ENCODE results near the gene PDE7B. TPM values are rescaled to one million over a fixed set of nuclear protein-coding genes. Genes with fewer than 3 reads are reported as not detected.
"Not testable (repeated sequence)": the region's sequence is repeated elsewhere in the genome, so short reads cannot be mapped to it uniquely, and the experiment has no call there.

The PDE7B gene
- total RNA-seq, 1 experiment from 2014 or later: 27.1 TPM

- DNase-seq (ENCODE audit: extremely low read depth, low read depth): no peak
These were observed 239.4 kb downstream of the PDE7B start for GRCh38 chr6:136090929-136091328.

- no peak for DNase-seq (ENCODE audit: extremely low read depth, low read depth)
These were observed 241.4 kb downstream of the PDE7B start for GRCh38 chr6:136092897-136093296.

GRCh38 chr6:136093835-136094234 is 242.3 kb downstream of the PDE7B start:
- no peak for DNase-seq (ENCODE audit: extremely low read depth, low read depth)

- no peak for DNase-seq (ENCODE audit: extremely low read depth, low read depth)
These were observed 243.3 kb downstream of the PDE7B start for GRCh38 chr6:136094812-136095211.

DNA sequence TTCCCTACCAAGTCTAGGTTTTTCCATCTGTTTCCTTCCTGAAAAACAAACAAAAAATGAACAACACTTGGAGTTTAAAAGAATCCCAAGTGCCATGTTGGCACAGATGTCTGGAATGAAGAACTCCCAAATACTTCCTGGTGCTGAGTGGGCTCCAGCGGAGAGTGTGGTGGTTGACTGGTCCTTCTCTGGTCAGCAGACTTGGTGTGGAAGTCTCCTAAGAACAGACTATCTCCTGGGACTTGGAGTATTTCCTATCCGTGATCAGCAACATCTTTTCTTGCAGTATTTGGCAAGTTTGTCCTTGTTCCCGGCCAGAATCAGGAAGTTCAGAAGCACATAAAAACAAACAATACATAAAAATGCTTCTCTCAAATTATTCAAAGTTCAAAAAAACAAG is 244.5 kb downstream of the PDE7B start:
- DNase-seq (ENCODE audit: extremely low read depth, low read depth): no peak

DNA sequence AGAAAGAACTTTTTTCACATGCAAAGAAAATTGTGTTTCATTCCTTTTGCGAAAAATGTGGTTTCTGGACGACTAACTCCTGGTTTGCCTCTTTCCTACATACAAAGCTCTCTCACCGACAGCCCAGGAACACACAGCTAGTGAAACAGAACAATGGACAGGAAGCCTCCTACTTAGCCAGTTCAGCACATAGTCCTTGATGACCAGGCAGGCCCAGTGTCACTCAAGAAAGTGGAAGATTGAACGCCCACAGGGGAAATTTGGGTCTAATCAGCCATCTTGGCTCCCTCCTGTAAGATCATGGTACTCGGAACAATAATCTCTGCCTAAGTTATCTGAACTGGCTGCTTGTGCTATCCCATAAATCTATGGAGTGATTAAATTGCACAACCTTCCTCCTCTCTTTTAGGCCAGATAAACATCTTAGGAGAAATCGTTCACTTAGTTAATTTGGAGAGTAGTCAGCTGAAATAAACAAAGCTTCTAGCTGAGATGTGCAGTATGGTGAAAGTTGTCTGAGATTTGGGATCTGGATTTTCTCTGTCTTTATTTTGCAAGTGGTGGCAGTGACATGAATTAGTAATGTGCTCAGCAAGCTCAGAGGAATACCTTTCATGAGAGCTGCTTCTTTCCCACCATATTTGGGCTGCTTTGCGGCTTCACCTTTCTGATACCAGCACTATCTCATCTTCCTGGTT is 251.6 kb downstream of the PDE7B start:
- DNase-seq (ENCODE audit: extremely low read depth, low read depth): no peak

DNA sequence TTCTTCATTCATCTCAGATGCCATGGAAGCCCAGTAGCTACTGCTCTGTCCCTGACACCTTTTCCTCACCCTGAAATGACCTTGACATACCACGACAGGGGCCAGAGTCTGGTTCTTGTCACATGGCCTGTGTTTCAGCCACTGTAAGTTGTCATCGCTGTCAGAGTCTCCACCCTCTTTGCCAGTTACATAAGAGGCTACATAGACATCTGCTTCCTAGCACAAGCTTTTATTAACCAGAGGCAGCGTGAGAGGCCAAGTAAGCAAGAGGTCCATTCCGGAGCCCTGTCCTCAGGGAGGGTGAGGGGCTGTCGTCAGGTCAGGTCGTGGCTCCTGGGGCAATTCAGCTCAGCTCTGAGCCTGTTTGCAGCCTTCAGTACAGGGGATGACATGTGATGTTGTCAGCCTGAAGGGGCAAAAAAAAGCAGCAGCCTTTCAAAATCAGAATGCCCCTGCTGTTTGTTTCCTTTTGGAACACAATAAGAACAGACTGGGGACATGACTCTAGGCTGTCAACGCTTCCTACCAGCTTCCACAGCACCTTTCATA is 252.3 kb downstream of the PDE7B start:
- no peak for DNase-seq (ENCODE audit: extremely low read depth, low read depth)

- DNase-seq (ENCODE audit: extremely low read depth, low read depth): no peak
These were observed 253.1 kb downstream of the PDE7B start for GRCh38 chr6:136104556-136104955.

DNA sequence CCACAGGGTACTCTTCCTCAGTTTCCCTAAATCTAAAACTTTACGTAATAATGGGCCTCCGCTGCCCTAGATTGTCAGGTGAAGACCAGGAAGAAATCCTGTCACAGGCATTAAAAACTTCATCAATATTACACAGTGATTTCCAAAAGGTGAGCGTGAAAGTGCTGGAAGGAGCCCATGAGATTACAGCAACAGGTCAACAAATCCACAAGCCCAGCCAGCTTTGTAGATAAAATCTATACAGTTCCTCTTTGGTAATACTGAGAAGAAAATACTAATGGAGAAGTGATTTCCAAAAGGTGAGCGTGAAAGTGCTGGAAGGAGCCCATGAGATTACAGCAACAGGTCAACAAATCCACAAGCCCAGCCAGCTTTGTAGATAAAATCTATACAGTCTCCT is 254.3 kb downstream of the PDE7B start:
- not testable (repeated sequence) for DNase-seq (ENCODE audit: extremely low read depth, low read depth)

DNA sequence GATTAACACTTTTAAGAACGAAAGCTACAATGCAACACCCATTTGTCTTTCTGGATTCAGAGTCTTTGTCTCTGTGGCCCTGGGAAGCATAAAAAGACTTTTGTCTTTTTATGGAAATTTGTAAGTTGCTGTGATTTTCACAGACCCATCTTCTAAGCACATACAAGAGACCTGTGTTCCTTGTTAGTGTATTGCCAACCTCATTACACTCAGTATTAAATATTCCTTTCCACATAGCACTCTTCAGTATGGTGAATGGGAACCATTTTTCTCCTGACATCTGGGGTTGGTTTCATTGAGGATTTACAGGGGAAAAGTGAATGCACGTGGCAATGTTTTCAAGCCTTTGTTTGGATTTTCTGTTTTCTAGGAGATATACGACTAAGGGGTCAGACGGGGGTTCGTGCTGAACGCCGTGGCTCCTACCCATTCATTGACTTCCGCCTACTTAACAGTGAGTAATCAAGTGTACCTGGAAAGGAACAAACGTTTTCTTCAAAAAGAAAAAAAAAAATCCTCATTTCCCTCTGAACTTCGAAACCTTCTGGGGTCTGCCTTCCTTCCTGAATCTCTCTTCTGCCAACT is 257.0 kb downstream of the PDE7B start:
- no peak for DNase-seq (ENCODE audit: extremely low read depth, low read depth)

DNA sequence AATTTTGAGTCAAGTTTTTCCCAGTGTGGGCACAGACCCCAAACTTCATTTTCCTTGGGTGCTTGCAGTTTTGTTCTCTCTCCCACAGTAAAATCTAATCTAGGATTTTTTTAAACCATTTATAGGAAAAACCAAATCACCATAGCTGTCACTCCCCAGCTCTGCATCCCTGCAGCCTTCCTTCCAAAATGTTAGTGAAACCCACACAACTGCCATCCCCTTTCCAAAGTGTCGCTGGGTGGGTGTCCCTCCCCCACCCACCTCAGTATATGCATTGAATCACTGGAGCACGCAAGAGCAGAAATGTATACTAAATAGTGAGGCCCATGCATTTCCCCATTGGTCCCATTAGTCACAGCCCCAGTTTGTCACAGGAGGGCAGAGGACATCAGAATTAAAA is 260.3 kb downstream of the PDE7B start:
- no peak for DNase-seq (ENCODE audit: extremely low read depth, low read depth)

DNA sequence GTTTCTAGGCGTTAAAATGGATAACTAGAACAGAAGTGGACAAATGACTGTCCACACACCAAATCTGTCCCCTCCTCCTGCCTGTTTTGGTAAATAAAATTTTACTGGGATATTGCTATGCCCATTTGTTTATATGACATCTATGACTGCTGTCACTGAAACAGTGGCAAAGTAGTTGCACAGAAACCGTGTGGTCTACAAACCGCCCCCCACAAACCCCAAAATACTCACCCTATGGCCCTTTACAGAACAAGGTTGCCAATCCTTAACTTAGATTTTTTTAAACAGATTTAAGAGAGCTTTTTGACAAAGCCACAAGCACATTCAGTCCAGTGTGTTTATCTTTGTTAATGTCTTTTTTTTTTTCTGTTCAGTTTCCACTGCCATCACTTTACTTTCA is 260.8 kb downstream of the PDE7B start:
- no peak for DNase-seq (ENCODE audit: extremely low read depth, low read depth)

DNA sequence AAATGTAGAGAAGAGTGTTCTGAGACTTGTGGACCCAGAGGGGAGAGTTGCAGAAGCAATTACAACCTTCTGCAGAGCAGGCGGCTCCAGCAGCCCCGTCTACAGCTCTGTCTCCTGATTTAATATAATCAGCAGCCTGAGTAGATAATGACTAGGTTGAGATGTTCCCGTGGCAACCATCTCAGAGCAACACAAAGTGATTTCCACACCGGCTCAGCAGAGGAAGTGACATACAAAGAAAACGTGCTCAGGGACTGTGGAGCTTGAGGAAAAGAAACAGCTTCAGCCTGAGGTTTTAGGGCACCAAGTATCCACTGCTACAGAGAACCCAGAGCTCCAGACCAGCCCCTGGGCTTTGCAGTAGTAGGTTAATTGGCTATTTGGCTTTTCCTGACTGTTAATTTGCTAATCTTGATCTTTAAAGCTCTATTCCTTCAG is 262.3 kb downstream of the PDE7B start:
- DNase-seq (ENCODE audit: extremely low read depth, low read depth): no peak

- no peak for DNase-seq (ENCODE audit: extremely low read depth, low read depth)
These were observed 263.2 kb downstream of the PDE7B start for GRCh38 chr6:136114661-136115060.

DNA sequence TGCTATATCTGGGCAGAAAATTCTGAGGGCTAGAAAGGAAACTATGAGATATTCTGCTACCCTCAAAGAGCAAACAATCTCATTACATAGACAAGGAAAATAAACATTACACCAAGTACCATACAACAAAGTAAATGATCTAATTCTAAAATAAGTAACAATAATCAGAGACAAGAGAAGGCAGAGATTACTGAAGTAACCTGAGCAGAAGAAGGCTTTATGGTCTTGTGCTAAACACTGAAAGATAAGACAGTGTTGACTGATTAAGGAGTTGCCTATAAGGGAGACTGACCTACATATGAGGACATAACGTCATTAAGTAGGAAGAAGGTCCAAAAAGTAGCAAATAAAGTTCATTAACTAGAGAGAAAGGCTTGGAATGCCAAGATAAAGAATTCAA is 264.4 kb downstream of the PDE7B start:
- DNase-seq (ENCODE audit: extremely low read depth, low read depth): no peak

GRCh38 chr6:136117081-136117480 is 265.6 kb downstream of the PDE7B start:
- DNase-seq (ENCODE audit: extremely low read depth, low read depth): no peak

- no peak for DNase-seq (ENCODE audit: extremely low read depth, low read depth)
These were observed 267.3 kb downstream of the PDE7B start for GRCh38 chr6:136118787-136119186.

- no peak for DNase-seq (ENCODE audit: extremely low read depth, low read depth)
These were observed 272.0 kb downstream of the PDE7B start for GRCh38 chr6:136123468-136123867.

DNA sequence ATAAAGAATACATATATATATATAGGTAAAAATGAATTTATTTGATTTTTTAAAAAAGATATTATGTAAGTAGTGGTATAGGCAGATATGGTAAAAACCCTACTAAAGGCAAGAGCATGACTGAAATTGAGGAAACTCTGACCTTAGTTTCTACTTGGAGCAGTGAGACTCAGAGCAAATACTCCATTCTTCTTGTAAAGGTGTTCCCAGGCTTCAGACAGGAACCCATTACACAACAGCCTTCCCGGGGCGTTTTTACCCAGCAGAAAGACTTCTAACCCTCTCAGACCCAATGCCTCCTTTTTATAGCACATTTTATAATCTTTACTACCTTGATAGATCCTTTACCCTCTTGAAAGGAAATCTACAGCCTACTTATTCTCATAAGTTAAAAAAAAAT is 274.1 kb downstream of the PDE7B start:
- no peak for DNase-seq (ENCODE audit: extremely low read depth, low read depth)

DNA sequence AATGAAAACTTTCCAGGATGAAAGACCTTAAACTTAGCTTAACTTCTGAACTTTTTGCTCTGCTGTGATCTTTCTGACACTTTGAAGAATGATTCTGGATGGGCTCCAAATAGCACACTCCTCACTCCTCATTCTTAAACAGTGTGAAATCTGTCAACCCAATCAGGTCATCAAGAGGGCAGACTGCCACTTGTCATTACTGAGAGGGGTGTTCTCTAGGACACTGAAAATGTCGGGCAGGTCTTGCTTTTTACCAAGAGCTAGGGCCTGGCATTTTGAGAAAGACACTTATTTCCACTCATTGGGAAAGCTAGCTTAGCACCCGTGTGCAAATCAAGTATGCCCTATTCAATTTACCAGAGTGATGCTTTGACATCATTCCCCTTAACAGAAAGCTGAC is 276.4 kb downstream of the PDE7B start:
- DNase-seq (ENCODE audit: extremely low read depth, low read depth): peak; percentile 73

- DNase-seq (ENCODE audit: extremely low read depth, low read depth): peak; percentile 62
These were observed 277.9 kb downstream of the PDE7B start for GRCh38 chr6:136129365-136129764.

- DNase-seq (ENCODE audit: extremely low read depth, low read depth): no peak
These were observed 282.8 kb downstream of the PDE7B start for GRCh38 chr6:136134268-136134667.
